Measurements from ENCODE around the gene PI4K2A.

GRCh38 chr10:97673736-97674525, 33.5 kb downstream of the PI4K2A start:
- no peak for TF ChIP-seq CTCF (IDR thresholded peaks at IDR 0.05)
- no peak for TF ChIP-seq POLR2A (IDR thresholded peaks at IDR 0.05)
